NB4 (cell line): ENCODE results near the gene DOLPP1.

ENCODE experiments used
- POLR2A ChIP-seq: IDR thresholded peaks from 2 replicates; pipeline ENCODE4 v1.6.1; 2011; ENCODE audit warnings: mild to moderate bottlenecking; ENCODE audit not compliant: insufficient read length; ENCODE audit errors: extremely low read depth
- TF ChIP-seq, protein P1 (sequence below): IDR thresholded peaks from one replicate; pipeline ENCODE4 v1.5.1; 2012; ENCODE audit warnings: low read depth, low read length

DNA sequence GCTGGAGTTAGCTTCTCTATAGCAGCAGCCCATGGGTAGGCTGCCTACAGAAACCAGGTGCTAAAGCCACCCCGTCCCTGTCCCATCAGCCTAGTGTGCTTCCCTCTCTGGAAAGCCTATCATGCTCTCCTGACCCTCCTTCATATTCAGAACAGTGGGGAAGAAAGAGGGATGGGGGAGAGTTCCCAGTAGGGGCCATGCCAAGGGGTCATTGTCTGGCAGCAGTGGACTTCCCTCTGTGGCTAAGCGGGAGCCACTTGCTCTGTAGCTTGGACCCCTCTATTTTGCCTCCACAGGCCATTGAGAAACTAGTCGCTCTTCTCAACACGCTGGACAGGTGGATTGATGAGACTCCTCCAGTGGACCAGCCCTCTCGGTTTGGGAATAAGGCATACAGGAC, 47.8 kb downstream of the DOLPP1 start:
- TF ChIP-seq, protein P1, sequence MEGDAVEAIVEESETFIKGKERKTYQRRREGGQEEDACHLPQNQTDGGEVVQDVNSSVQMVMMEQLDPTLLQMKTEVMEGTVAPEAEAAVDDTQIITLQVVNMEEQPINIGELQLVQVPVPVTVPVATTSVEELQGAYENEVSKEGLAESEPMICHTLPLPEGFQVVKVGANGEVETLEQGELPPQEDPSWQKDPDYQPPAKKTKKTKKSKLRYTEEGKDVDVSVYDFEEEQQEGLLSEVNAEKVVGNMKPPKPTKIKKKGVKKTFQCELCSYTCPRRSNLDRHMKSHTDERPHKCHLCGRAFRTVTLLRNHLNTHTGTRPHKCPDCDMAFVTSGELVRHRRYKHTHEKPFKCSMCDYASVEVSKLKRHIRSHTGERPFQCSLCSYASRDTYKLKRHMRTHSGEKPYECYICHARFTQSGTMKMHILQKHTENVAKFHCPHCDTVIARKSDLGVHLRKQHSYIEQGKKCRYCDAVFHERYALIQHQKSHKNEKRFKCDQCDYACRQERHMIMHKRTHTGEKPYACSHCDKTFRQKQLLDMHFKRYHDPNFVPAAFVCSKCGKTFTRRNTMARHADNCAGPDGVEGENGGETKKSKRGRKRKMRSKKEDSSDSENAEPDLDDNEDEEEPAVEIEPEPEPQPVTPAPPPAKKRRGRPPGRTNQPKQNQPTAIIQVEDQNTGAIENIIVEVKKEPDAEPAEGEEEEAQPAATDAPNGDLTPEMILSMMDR = no peak
- no peak for TF ChIP-seq POLR2A
